ENCODE measurements around the gene BEST3.

BEST3 gene

GRCh38 chr12:69687390-69687789 lies 11.7 kb downstream of the BEST3 start:
- no peak overlapping the region for H3K27ac ChIP-seq
- DNase-seq (ENCODE audit: low spot score): no peak
- H3K4me3 ChIP-seq: no peak overlapping the region
- TF ChIP-seq CTCF (IDR thresholded peaks at IDR 0.05): no peak

GRCh38 chr12:69686731-69687130 lies 12.4 kb downstream of the BEST3 start:
- no peak for DNase-seq (ENCODE audit: low spot score)
- Histone ChIP-seq H3K4me3 (no peak overlapping the region), H3K27ac (no peak overlapping the region)
- no peak for TF ChIP-seq CTCF (IDR thresholded peaks at IDR 0.05)

GRCh38 chr12:69685810-69686209 lies 13.3 kb downstream of the BEST3 start:
- DNase-seq (ENCODE audit: low spot score): no peak
- TF ChIP-seq CTCF (IDR thresholded peaks at IDR 0.05): no peak
- Histone ChIP-seq H3K27ac (no peak overlapping the region), H3K4me3 (no peak overlapping the region)

GRCh38 chr12:69684466-69684865 lies 14.6 kb downstream of the BEST3 start:
- no peak overlapping the region for H3K4me3 ChIP-seq
- no peak overlapping the region for H3K27ac ChIP-seq
- DNase-seq (ENCODE audit: low spot score): no peak
- no peak for TF ChIP-seq CTCF (IDR thresholded peaks at IDR 0.05)

- DNase-seq (ENCODE audit: low spot score): no peak
- H3K27ac ChIP-seq: no peak overlapping the region
- H3K4me3 ChIP-seq: no peak overlapping the region
- TF ChIP-seq CTCF (IDR thresholded peaks at IDR 0.05): no peak
Measured at GRCh38 chr12:69682110-69682755, 16.9 kb downstream of the BEST3 start.

- Histone ChIP-seq H3K4me3 (no peak overlapping the region), H3K27ac (no peak overlapping the region)
- no peak for DNase-seq (ENCODE audit: low spot score)
- no peak for TF ChIP-seq CTCF (IDR thresholded peaks at IDR 0.05)
Measured at GRCh38 chr12:69679119-69679518, 20.0 kb downstream of the BEST3 start.

GRCh38 chr12:69676257-69677012 lies 22.7 kb downstream of the BEST3 start:
- no peak for DNase-seq (ENCODE audit: low spot score)
- Histone ChIP-seq H3K27ac (no peak overlapping the region), H3K4me3 (no peak overlapping the region)
- no peak for TF ChIP-seq CTCF (IDR thresholded peaks at IDR 0.05)

Data from coronary artery (tissue), 2 donors.